NCI-H524 treated with DMSO at 0.1 percent for 48 hours (cell line): ENCODE results near the gene CDC42BPA.
"Not testable (repeated sequence)": the region's sequence is repeated elsewhere in the genome, so short reads cannot be mapped to it uniquely, and the experiment has no call there.

Experiments used
- DNase-seq: peaks from one replicate; lab custom pipeline; 2025; lab: John Stamatoyannopoulos, UW

The CDC42BPA gene, protein sequence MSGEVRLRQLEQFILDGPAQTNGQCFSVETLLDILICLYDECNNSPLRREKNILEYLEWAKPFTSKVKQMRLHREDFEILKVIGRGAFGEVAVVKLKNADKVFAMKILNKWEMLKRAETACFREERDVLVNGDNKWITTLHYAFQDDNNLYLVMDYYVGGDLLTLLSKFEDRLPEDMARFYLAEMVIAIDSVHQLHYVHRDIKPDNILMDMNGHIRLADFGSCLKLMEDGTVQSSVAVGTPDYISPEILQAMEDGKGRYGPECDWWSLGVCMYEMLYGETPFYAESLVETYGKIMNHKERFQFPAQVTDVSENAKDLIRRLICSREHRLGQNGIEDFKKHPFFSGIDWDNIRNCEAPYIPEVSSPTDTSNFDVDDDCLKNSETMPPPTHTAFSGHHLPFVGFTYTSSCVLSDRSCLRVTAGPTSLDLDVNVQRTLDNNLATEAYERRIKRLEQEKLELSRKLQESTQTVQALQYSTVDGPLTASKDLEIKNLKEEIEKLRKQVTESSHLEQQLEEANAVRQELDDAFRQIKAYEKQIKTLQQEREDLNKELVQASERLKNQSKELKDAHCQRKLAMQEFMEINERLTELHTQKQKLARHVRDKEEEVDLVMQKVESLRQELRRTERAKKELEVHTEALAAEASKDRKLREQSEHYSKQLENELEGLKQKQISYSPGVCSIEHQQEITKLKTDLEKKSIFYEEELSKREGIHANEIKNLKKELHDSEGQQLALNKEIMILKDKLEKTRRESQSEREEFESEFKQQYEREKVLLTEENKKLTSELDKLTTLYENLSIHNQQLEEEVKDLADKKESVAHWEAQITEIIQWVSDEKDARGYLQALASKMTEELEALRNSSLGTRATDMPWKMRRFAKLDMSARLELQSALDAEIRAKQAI (N-terminal part only)

GRCh38 chr1:227318016-227318852, at the start of gene CDC42BPA:
Gene CDC42BPA, minus strand, starts transcription at chr1:227318492. Its CDS starts 1,310 bp downstream, at chr1:227317182.
- DNase-seq = peak; percentile 28

DNA sequence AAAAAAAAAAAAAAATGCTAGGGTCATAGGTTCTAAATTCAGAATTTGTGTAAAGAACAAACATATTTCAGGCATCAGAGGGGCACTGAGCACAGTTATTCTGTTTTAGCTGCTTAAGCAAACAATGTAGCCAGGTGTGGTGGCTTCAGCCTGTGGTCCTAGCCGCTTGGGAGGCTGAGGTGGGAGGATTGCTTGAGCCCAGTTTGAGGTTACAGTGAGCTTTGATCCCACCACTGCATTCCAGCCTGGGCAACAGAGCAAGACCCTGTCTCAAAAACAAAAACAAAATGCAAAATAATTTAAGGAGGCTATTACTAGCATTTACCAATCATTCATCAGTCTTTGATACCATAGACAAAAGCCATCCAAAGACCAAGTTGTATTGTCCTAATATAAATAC, 49.7 kb upstream of the CDC42BPA start:
- DNase-seq = no peak

DNA sequence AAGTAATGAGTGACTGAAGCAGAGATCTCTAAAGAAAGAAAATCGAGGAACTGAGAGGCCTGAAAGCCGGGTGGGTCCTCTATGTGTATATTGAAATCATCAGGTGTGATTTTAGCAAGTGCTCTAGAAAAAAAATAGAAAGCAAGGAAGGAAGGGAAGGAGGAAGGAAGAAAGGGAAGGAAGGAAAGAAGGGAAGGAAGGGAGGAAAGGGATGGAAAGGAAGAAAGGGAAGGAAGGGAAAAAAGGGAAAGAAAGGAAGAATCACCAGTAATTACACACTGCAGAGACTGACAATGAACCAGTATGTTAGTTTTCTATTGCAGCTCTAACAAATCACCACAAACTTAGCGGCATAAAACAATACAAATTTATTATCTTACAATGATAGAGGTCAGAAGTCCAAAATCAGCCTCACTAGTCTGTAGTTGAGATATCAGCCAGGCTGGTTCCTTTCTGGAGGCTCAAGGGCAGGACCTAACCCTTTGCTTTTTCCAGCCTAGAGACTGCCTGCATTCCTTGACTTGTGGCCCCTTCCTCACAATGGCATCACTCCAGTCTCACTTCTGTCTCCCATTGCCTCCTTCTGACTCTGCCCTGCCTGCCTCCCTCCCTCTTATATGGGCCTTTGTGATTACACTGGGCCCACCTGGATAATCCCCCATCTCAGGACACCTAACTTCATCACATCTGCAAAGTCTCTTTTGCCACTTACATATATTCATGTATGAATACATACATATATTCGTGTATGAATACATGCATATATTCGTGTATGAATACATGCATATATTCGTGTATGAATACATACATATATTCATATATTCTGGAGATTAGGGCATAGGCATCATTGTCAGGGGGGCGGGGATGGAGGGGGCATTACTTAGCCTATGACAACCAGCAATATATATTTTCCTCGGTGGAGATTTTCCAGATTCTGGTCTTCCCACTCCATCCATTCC, 47.5 kb upstream of the CDC42BPA start:
- DNase-seq = no peak

- DNase-seq = no peak
These were observed 46.4 kb upstream of the CDC42BPA start for GRCh38 chr1:227364657-227365056.

GRCh38 chr1:227363825-227364224, 45.5 kb upstream of the CDC42BPA start:
- DNase-seq = no peak

GRCh38 chr1:227362039-227362438, 43.7 kb upstream of the CDC42BPA start:
- DNase-seq = no peak

- DNase-seq = no peak
These were observed 39.6 kb upstream of the CDC42BPA start for GRCh38 chr1:227357927-227358302.

DNA sequence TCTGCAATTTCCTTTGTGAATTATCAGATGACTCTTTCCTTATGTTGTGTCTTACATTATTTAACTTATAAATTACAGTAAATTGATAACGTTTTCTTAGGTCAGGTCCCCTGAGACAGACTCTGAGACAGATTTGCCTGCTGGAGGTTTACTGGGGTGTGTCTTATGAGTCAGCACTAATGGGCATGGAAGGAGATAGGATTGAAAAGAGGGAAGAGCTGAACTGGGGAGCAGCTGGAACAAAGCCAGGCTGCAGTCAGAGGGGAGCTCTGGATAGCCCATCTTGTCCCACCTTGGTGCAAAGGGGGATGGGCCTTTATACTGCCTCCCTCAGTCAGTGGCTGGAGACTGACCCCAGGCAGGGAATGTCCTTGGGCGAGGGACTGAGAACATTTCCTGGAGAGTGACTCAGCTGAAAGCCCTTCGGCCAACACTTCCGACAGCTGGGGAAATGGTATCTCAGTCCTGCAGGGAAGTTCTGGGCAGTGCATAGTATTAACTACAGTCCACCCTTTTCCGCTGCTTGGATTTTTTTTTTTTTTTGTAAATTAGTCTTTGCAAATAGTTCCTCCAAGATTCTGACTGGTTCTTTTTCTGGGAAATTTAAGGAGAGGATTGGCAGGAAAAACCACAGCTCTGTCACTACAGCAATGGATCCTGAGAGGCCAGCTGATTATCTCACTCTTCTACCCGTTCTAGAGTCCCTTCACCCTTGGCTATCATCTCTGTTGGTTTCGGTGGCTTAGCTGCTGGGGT, 39.1 kb upstream of the CDC42BPA start:
- no peak for DNase-seq

DNA sequence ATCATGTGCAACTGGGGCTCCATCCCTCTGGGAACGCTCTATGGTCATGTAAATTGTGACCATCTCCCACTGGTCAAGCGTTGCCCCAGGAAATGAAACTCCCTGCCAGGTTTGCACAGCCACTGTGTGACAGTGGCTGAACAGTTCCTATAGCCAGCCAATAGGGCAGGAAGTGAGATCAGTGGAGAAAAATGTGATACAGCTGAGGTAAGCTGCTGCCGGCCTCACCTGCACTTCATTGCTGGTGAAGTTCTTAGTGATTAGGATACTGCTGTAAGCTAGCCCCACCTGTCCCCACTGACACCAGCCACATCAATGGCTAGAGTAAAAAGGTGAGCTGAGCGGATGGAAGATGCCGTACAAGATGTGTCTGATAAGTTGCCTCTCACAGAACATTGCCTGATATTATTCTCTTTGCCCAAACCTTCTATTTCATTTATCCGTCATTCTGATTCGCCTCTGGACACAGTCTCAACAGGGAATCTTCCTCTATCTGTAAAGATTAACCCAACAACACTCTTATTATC, 38.4 kb upstream of the CDC42BPA start:
- no peak for DNase-seq

- no peak for DNase-seq
These were observed 37.4 kb upstream of the CDC42BPA start for GRCh38 chr1:227355542-227356245.

- no peak for DNase-seq
These were observed 34.9 kb upstream of the CDC42BPA start for GRCh38 chr1:227353186-227353585.

- DNase-seq = not testable (repeated sequence)
These were observed 33.9 kb upstream of the CDC42BPA start for GRCh38 chr1:227352164-227352563.

GRCh38 chr1:227351443-227351842, 33.2 kb upstream of the CDC42BPA start:
- no peak for DNase-seq

DNA sequence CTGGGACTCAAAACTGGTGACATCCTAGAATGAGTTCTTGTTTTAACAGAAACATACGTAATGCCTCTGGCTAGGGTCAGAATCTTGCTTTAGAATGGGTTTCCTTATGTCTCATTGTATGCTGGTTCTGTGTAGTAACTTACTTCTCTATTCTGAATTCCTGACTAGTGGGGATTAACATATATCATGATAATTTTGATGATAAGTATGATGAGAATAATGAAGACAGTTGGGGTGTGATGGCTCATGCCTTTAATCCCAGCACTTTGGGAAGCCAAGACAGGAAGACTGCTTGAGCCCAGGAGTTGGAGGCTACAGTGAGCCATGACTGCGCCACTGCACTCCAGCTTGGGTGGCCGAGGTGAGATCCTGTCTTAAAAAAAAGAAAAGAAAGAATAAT, 31.7 kb upstream of the CDC42BPA start:
- no peak for DNase-seq

DNA sequence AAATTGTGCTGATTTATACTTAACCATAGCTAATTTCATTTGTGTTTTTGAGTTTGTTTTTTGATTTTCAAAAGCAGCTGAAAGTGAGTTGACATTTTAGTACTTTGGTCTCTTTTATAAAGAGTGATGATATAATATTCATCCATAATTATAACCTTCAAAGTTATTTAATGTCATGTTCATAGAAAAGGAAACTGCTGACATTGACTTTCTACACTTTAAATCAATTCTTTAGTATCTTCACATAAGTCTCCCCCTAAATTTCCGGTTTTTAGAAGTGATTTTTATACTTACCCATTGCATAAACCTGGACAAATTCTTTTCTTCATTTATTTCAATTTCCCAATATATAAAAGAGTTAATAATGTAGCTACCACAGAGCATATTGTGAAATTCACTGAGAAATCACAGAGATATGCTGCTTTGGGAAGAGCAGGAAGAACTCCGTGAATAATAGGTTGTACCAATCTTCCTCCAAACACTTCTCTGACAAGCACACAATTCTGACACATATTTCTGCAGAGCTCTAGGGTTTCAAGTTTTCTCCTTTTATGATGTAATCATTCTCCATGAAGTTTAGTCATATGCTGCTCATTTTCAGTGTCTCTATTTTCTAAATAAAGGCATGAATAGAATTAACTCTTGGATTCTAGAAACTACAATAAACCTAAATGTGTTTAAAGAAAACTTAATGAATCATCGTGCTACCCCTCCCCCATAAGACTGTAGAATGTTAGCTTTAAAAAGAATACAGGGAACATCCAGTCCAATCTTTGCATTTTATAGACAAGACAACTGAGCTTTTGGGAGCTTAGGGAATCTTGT, 25.6 kb upstream of the CDC42BPA start:
- DNase-seq = no peak

- DNase-seq = no peak
These were observed 24.9 kb upstream of the CDC42BPA start for GRCh38 chr1:227343206-227343605.

GRCh38 chr1:227342075-227342829, 24.0 kb upstream of the CDC42BPA start:
- DNase-seq = no peak

GRCh38 chr1:227336136-227336535, 17.8 kb upstream of the CDC42BPA start:
- not testable (repeated sequence) for DNase-seq
